Measurements from ENCODE around the gene INPP5D. TPM values are rescaled to one million over a fixed set of nuclear protein-coding genes. Genes with fewer than 3 reads are reported as not detected.

Gene INPP5D
- total and polyA plus RNA-seq, 4 donors = 7.6 to 26.1 (median 25.3) TPM

GRCh38 chr2:233119123-233119522 lies 59.0 kb downstream of the INPP5D start:
- no peak for ATAC-seq (ENCODE audit: insufficient read depth, low FRiP score)

GRCh38 chr2:233119806-233120205 lies 59.7 kb downstream of the INPP5D start:
- ATAC-seq (ENCODE audit: insufficient read depth, low FRiP score) = no peak
- peaks cover 0 to 4% (median 0%) of the 10 kb centered on the region in 4 donors for H3K36me3 ChIP-seq (ENCODE audit: control insufficient read depth in 4 of 4, insufficient read depth in 4 of 4, low read length in 4 of 4)
- no peak for DNase-seq

More at GRCh38 chr2:233119123-233119522, 59.0 kb downstream of the INPP5D start:
- Histone ChIP-seq H3K4me3 (no peak overlapping the region), H3K9me3 (ENCODE audit: control insufficient read depth in 4 of 4, insufficient read depth in 3 of 4, low read length in 3 of 4) (no peaks in the 10 kb centered on the region), H3K27ac (ENCODE audit: low read depth in 1 of 2, low read length in 1 of 2) (no peak overlapping the region), H3K27me3 (ENCODE audit: control insufficient read depth in 3 of 3, insufficient read depth in 3 of 3, low read length in 2 of 3) (no peaks in the 10 kb centered on the region), H3K9ac (ENCODE audit: insufficient read depth in 1 of 2, low read length in 2 of 2) (no peak overlapping the region), H3K36me3 (ENCODE audit: control insufficient read depth in 4 of 4, insufficient read depth in 4 of 4, low read length in 4 of 4) (peaks cover 0 to 2% (median 0%) of the 10 kb centered on the region in 4 donors), H3K4me1 (ENCODE audit: control insufficient read depth in 5 of 5, insufficient read depth in 5 of 5, low read length in 5 of 5) (no peaks in the 10 kb centered on the region)
- WGBS, 2 donors = 85 to 90% methylated on average over 8 of the region's 8 CpGs
- no peak for DNase-seq
- TF ChIP-seq CTCF (IDR thresholded peaks at IDR 0.05; ENCODE audit: control extremely low read depth, extremely low read depth) = no peak

GRCh38 chr2:233120459-233120858 lies 60.3 kb downstream of the INPP5D start:
- Histone ChIP-seq H3K27me3 (ENCODE audit: control insufficient read depth in 3 of 3, insufficient read depth in 3 of 3, low read length in 2 of 3) (no peaks in the 10 kb centered on the region), H3K4me1 (ENCODE audit: control insufficient read depth in 5 of 5, insufficient read depth in 5 of 5, low read length in 5 of 5) (no peaks in the 10 kb centered on the region), H3K27ac (ENCODE audit: low read depth in 1 of 2, low read length in 1 of 2) (no peak overlapping the region), H3K9ac (ENCODE audit: insufficient read depth in 1 of 2, low read length in 2 of 2) (no peak overlapping the region), H3K9me3 (ENCODE audit: control insufficient read depth in 4 of 4, insufficient read depth in 3 of 4, low read length in 3 of 4) (no peaks in the 10 kb centered on the region), H3K36me3 (ENCODE audit: control insufficient read depth in 4 of 4, insufficient read depth in 4 of 4, low read length in 4 of 4) (peaks cover 0 to 4% (median 0%) of the 10 kb centered on the region in 4 donors), H3K4me3 (no peak overlapping the region)
- no peak for ATAC-seq (ENCODE audit: insufficient read depth, low FRiP score)
- DNase-seq = no peak
- no peak for TF ChIP-seq CTCF (IDR thresholded peaks at IDR 0.05; ENCODE audit: control extremely low read depth, extremely low read depth)
- 85 to 91% methylated on average over 2 of the region's 2 CpGs for WGBS, 2 donors

More at GRCh38 chr2:233119806-233120205, 59.7 kb downstream of the INPP5D start:
- Histone ChIP-seq H3K4me1 (ENCODE audit: control insufficient read depth in 5 of 5, insufficient read depth in 5 of 5, low read length in 5 of 5) (no peaks in the 10 kb centered on the region), H3K27ac (ENCODE audit: low read depth in 1 of 2, low read length in 1 of 2) (no peak overlapping the region), H3K9me3 (ENCODE audit: control insufficient read depth in 4 of 4, insufficient read depth in 3 of 4, low read length in 3 of 4) (no peaks in the 10 kb centered on the region), H3K27me3 (ENCODE audit: control insufficient read depth in 3 of 3, insufficient read depth in 3 of 3, low read length in 2 of 3) (no peaks in the 10 kb centered on the region), H3K9ac (ENCODE audit: insufficient read depth in 1 of 2, low read length in 2 of 2) (no peak overlapping the region), H3K4me3 (no peak overlapping the region)
- 97 to 100% methylated on average over 7 of the region's 7 CpGs for WGBS, 2 donors
- TF ChIP-seq CTCF (IDR thresholded peaks at IDR 0.05; ENCODE audit: control extremely low read depth, extremely low read depth) = no peak

- Histone ChIP-seq H3K9me3 (ENCODE audit: control insufficient read depth in 4 of 4, insufficient read depth in 3 of 4, low read length in 3 of 4) (no peaks in the 10 kb centered on the region), H3K27ac (ENCODE audit: low read depth in 1 of 2, low read length in 1 of 2) (no peak overlapping the region), H3K36me3 (ENCODE audit: control insufficient read depth in 4 of 4, insufficient read depth in 4 of 4, low read length in 4 of 4) (peaks cover 0 to 10% (median 0%) of the 10 kb centered on the region in 4 donors), H3K4me1 (ENCODE audit: control insufficient read depth in 5 of 5, insufficient read depth in 5 of 5, low read length in 5 of 5) (no peaks in the 10 kb centered on the region), H3K27me3 (ENCODE audit: control insufficient read depth in 3 of 3, insufficient read depth in 3 of 3, low read length in 2 of 3) (no peaks in the 10 kb centered on the region), H3K9ac (ENCODE audit: insufficient read depth in 1 of 2, low read length in 2 of 2) (no peak overlapping the region), H3K4me3 (no peak overlapping the region)
- WGBS, 2 donors = 84 to 93% methylated on average over 13 of the region's 13 CpGs
- DNase-seq (no peak), ATAC-seq (ENCODE audit: insufficient read depth, low FRiP score) (no peak)
- TF ChIP-seq CTCF (IDR thresholded peaks at IDR 0.05; ENCODE audit: control extremely low read depth, extremely low read depth) = no peak
Observed at GRCh38 chr2:233121856-233122255, 61.7 kb downstream of the INPP5D start.

All from lung (tissue), 12 donors.